SK-N-MC (cell line): ENCODE results near the gene TOP1.

Experiments used
- EZH2 ChIP-seq: fragments of 200-600 bp; sonication (generic); IDR thresholded peaks from one replicate; pipeline ENCODE4 v1.6.1; 2017; ENCODE audit warnings: antibody characterized with exemption
- POLR2AphosphoS5 ChIP-seq: IDR thresholded peaks from 2 replicates; pipeline ENCODE4 v1.6.1; 2012; ENCODE audit warnings: mild to moderate bottlenecking, low read depth, low read length, borderline replicate concordance

DNA sequence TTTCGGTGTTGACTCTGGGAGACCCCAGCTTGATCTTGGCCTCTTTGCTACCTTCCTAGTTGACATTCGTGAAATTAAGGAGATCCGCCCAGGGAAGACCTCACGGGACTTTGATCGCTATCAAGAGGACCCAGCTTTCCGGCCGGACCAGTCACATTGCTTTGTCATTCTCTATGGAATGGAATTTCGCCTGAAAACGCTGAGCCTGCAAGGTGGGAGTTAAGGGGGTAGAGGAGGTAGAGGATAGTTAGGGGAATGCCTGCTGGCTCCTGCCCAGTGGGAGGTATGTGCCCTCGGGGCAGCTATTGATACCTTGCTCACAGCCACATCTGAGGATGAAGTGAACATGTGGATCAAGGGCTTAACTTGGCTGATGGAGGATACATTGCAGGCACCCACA is 130.9 kb downstream of the TOP1 start:
- TF ChIP-seq POLR2AphosphoS5, result no peak
- TF ChIP-seq EZH2, result no peak
